ENCODE data around the gene HCN2. TPM values are rescaled to one million over a fixed set of nuclear protein-coding genes. Genes with fewer than 3 reads are reported as not detected.

HCN2 gene
- total and polyA plus RNA-seq, 10 of the 15 experiments (the other 5 are each of a cell fraction or from before 2014, with no cell fraction given) = 0.01 to 0.54 (median 0.08) TPM; not detected in 4

- ATAC-seq (no peak), FAIRE-seq (no peak), DNase-seq (ENCODE audit: low read depth, low spot score) (no peak)
- H2AFZ ChIP-seq (ENCODE audit: control insufficient read depth, low read depth, low read length) = no peak overlapping the region
- no TSS peak for BruUV-seq (replicated peaks)
- ChIA-PET POLR2A (no interaction called here), RAD21 (ENCODE audit: unreplicated experiment) (no interaction called here), SMC1A (ENCODE audit: uncharacterized antibody, unreplicated experiment) (no interaction called here), CTCF (interaction anchor here (1.3 kb wide), 1 partner anchor 9 kb away, joined by 4 read pairs; no protein-coding TSS in a partner anchor)
- intact Hi-C loops (cut with micrococcal nuclease; ENCODE audit: unreplicated experiment) = no loop called here
- H3K9ac ChIP-seq (ENCODE audit: control insufficient read depth, insufficient read depth, low read length) = no peak overlapping the region
- H3K4me1 ChIP-seq (ENCODE audit: control insufficient read depth, insufficient read depth, low read length) = no peaks in the 10 kb centered on the region
- no peaks in the 10 kb centered on the region; the same call in 1 of the 2 replicates for H4K20me1 ChIP-seq (ENCODE audit: control insufficient read depth, insufficient read depth)
- H3K4me3 ChIP-seq = no peak overlapping the region
- peaks cover 0 to under 1% of the 10 kb centered on the region in 2 experiments; a peak in 2 of 4 replicates for H3K36me3 ChIP-seq (ENCODE audit: control insufficient read depth in 2 of 2, insufficient read depth in 2 of 2, low read length in 1 of 2)
- no peaks in the 10 kb centered on the region for H3K27me3 ChIP-seq (replicated peaks in 1 of 2; ENCODE audit: control insufficient read depth in 2 of 2, insufficient read depth in 2 of 2, low read length in 1 of 2)
- no peaks in the 10 kb centered on the region for H3K79me2 ChIP-seq (ENCODE audit: control insufficient read depth, insufficient read depth, low read length)
- H3K9me3 ChIP-seq (replicated peaks; ENCODE audit: control insufficient read depth, insufficient read depth, low read length) = no peaks in the 10 kb centered on the region
- no peak overlapping the region for H3K4me2 ChIP-seq (ENCODE audit: control insufficient read depth, insufficient read depth)
- no peak overlapping the region for H3K27ac ChIP-seq (ENCODE audit: control insufficient read depth, insufficient read depth)
- in situ Hi-C loops (cut with MboI) = no loop called here
- 89% methylated on average over 20 of the region's 26 CpGs for WGBS (ENCODE audit: insufficient coverage, insufficient replicate concordance, low lambda C conversion rate, missing lambda C conversion rate)
- no peak for TF ChIP-seq PBX3 (IDR thresholded peaks at IDR 0.05; ENCODE audit: insufficient replicate concordance, low read depth, low read length)
- no peak for TF ChIP-seq IRF5 (IDR thresholded peaks at IDR 0.05; ENCODE audit: borderline replicate concordance)
- TF ChIP-seq E2F8 (IDR thresholded peaks at IDR 0.05; ENCODE audit: low read depth, partially characterized antibody) = no peak
- TF ChIP-seq PML (IDR thresholded peaks at IDR 0.05; ENCODE audit: low read length) = no peak
- no peak for TF ChIP-seq IRF4 (IDR thresholded peaks at IDR 0.05; ENCODE audit: low read depth, low read length)
- TF ChIP-seq BCLAF1 (IDR thresholded peaks at IDR 0.05) = no peak
- TF ChIP-seq NFYB (IDR thresholded peaks at IDR 0.05; ENCODE audit: insufficient read depth, low read depth, low read length) = no peak
- TF ChIP-seq HDAC2 (IDR thresholded peaks at IDR 0.05) = no peak
- TF ChIP-seq NRF1 (conservative IDR thresholded peaks at IDR 0.05; ENCODE audit: low read depth, low read length) = no peak
Measured at GRCh38 chr19:541699-542098, 48.0 kb upstream of the HCN2 start.
